ENCODE measurements around the gene KCNQ1OT1. TPM values are rescaled to one million over a fixed set of nuclear protein-coding genes. Genes with fewer than 3 reads are reported as not detected.

KCNQ1OT1 gene
- total RNA-seq, 1 donor from 2014 or later: 7.0 TPM

DNA sequence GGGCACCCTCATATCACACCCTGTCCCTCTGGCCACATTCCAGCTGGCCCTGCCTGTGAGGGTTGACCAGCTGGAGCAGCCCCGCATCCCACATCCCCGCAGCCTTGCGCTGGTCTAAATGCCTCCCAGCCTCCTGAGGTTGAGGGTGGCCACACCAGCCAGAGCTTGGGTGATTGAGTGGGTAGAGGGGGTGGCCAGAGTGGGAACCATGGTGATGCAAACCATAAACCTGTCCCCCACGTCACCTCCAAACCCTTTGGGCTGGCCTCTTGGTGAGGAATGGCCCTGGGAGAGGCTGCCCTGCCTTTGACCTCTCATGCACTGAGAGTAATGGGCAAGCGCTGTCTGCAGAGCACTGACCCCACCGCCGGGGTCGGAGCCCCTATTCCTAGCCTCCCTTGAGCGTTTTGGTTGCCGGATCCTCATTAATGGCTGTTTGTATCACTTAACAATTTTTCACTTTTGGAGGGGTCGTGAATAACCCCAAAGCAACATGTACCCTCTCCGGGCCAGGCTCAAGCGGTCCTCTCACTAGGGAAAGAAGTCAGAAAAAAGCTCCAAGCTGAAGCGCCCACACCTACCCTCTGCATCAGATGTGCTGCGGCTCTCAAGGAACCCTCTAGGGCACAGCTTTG lies 16.0 kb upstream of the KCNQ1OT1 start:
- Mint-ChIP-seq H3K4me1 (ENCODE audit: unreplicated experiment) (peaks cover 35% of the 10 kb centered on the region), H3K9me3 (no peaks in the 10 kb centered on the region), H3K4me3 (no peak overlapping the region), H3K27me3 (no peaks in the 10 kb centered on the region), H3K36me3 (no peaks in the 10 kb centered on the region), H3K27ac (no peak overlapping the region)
- TF ChIP-seq, protein P1, sequence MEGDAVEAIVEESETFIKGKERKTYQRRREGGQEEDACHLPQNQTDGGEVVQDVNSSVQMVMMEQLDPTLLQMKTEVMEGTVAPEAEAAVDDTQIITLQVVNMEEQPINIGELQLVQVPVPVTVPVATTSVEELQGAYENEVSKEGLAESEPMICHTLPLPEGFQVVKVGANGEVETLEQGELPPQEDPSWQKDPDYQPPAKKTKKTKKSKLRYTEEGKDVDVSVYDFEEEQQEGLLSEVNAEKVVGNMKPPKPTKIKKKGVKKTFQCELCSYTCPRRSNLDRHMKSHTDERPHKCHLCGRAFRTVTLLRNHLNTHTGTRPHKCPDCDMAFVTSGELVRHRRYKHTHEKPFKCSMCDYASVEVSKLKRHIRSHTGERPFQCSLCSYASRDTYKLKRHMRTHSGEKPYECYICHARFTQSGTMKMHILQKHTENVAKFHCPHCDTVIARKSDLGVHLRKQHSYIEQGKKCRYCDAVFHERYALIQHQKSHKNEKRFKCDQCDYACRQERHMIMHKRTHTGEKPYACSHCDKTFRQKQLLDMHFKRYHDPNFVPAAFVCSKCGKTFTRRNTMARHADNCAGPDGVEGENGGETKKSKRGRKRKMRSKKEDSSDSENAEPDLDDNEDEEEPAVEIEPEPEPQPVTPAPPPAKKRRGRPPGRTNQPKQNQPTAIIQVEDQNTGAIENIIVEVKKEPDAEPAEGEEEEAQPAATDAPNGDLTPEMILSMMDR (conservative IDR thresholded peaks at IDR 0.05): no peak
- no peak for DNase-seq (ENCODE audit: extremely low spot score, unreplicated experiment)

DNA sequence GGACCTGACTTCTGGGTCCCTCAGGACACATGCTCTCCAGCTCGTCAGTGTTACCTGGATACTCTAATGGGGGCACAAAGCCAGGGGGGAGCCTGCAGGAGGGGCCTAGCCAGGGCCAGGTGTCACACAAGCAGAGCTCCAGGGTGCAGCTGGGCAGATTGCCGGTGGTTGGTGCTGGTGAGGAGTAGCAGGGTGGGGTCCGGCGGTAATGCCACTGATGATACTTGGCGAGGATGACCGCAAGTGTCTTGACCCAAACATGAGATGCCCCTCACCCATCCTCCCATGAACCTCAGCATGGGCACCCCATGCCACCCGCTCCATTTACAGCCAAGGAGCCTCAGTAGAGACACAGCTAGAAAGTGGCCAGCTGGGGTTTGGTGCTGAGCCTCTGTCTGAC lies 15.1 kb upstream of the KCNQ1OT1 start:
- Mint-ChIP-seq H3K36me3 (no peaks in the 10 kb centered on the region), H3K9me3 (peaks cover 5% of the 10 kb centered on the region), H3K27me3 (no peaks in the 10 kb centered on the region), H3K27ac (no peak overlapping the region), H3K4me1 (ENCODE audit: unreplicated experiment) (peaks cover 30% of the 10 kb centered on the region), H3K4me3 (no peak overlapping the region)
- TF ChIP-seq, protein P1 (conservative IDR thresholded peaks at IDR 0.05): no peak
- no peak for DNase-seq (ENCODE audit: extremely low spot score, unreplicated experiment)

DNA sequence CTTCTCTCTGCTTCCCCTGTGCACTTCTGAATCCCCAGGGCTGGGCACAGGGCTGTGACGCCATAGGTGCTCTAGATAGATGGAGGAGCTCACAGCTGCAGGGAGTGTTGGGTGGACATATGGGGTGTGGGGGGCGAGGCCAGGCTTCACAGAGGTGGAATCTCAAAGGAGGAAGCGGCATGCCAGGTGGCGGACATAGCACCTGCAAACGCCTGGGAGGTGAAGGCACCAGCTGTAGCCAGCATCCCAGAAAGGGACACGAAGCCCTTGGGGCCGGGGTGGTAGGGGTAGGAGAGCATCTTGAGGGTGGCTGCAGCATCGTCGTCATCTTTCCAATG lies 14.6 kb upstream of the KCNQ1OT1 start:
- TF ChIP-seq, protein P1 (conservative IDR thresholded peaks at IDR 0.05): no peak
- Mint-ChIP-seq H3K27me3 (no peaks in the 10 kb centered on the region), H3K9me3 (peaks cover 5% of the 10 kb centered on the region), H3K4me3 (no peak overlapping the region), H3K27ac (peak overlapping the region; percentile 71), H3K36me3 (no peaks in the 10 kb centered on the region), H3K4me1 (ENCODE audit: unreplicated experiment) (peaks cover 30% of the 10 kb centered on the region)
- no peak for DNase-seq (ENCODE audit: extremely low spot score, unreplicated experiment)

DNA sequence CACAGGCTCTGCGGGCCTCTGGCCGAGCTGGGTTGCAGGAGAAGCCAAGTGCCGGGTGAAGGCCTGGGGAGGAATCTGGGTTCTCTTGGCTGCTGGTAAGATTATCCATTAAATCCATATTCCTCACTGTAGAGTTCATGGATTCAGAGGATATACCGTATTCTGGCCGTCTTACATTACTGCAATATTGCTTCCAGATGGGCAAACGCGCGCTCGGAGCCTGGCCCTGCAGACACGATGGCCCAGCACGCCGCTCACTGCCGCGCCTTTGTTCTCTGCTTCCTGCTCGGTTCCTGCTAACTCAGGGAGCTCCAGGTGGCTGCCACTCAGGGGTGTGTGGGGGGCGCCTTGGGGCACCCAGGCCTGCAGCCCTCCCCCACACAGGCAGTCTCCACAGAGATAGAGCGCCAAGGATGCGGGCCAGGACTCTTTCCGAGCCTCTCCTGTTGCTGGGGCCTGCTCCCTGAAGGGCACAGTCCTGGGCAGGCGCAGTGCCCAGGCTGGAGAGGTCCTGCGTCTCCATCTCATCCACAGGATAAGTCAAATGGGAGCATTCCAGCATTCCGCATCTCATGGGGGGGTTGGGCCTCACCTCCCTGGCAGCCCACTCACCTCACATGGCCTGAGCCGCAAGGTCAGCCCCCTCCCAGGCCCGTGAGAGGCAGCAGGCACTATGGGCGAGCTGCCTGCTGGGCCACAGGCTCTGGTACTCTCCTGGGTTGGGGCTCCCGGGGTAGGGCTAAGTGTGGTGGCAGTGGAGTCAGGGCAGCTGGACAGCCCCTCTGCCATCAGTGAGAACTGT lies 14.1 kb upstream of the KCNQ1OT1 start:
- Mint-ChIP-seq H3K27me3 (no peaks in the 10 kb centered on the region), H3K4me1 (ENCODE audit: unreplicated experiment) (peaks cover 27% of the 10 kb centered on the region), H3K9me3 (peaks cover 5% of the 10 kb centered on the region), H3K27ac (peak overlapping the region; percentile 71), H3K4me3 (no peak overlapping the region), H3K36me3 (no peaks in the 10 kb centered on the region)
- TF ChIP-seq, protein P1 (conservative IDR thresholded peaks at IDR 0.05): no peak
- DNase-seq (ENCODE audit: extremely low spot score, unreplicated experiment): no peak

DNA sequence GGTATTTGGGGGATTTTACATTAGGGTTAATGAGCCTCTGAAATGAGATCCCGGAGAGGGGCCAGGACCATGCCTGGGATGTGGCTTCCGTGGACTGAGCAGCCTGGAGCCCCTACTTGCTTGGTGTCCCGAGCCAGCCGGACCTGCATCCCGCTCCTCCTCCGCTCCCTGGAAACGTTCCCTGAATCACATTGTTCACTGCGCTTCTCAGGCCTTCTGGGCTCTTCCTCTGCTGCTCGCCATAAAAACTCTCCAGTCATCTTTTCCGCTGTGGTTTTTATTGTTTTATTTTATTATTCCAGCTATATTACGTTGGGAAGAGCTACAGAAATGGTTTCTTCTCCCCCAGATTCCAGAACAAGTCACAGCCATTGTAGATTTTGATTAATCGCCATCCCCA lies 13.3 kb upstream of the KCNQ1OT1 start:
- peaks cover 22% of the 10 kb centered on the region for H3K4me1 Mint-ChIP-seq (ENCODE audit: unreplicated experiment)
- TF ChIP-seq, protein P1 (conservative IDR thresholded peaks at IDR 0.05): no peak
- peak overlapping the region; percentile 71 for H3K27ac Mint-ChIP-seq
- H3K27me3 Mint-ChIP-seq: no peaks in the 10 kb centered on the region
- H3K4me3 Mint-ChIP-seq: no peak overlapping the region
- no peaks in the 10 kb centered on the region for H3K36me3 Mint-ChIP-seq
- DNase-seq (ENCODE audit: extremely low spot score, unreplicated experiment): no peak
- peaks cover 5% of the 10 kb centered on the region for H3K9me3 Mint-ChIP-seq

Measured in type B pancreatic cell (in vitro differentiated cells).